ENCODE measurements around the gene PPTC7.
"Not testable (repeated sequence)": the region's sequence is repeated elsewhere in the genome, so short reads cannot be mapped to it uniquely, and the experiment has no call there.

The PPTC7 gene

DNA sequence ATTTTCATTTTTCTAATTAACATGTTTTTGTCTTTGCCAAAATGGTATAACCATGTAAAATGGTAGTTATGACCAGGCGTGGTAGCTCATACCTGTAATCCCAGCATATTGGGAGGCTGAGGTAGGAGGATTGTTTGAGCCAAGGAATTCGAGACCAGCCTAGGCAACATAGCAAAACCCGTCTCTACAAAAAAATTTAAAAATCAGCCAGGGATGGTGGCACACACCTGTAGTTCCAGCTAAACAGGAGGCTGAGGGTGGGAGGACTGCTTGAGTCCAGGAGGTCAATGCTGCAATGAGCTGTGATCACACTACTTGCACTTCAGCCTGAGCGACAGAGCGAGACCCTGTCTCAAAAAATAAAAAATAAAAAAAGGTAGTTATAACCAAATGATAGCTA lies 23.1 kb downstream of the PPTC7 start:
- DNase-seq, result no peak

DNA sequence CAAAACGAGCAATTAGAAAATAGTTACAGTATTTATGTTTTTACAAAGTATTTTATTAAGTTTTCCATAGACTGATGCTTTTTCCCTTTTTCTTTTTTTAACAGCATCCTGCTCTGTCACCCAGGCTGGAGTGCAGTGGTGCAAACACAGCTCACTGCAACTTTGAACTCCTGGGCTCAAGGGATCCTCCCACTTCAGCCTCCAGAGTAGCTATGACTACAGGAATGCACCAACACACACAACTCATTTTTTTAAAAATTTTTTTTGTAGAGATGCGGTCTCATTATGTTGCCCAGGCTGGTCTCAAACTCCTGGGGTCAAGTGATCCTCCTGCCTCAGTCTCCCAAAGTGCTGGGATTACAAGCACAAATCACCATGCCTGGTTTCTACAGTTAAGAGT lies 24.2 kb downstream of the PPTC7 start:
- DNase-seq, result not testable (repeated sequence)

- no peak for DNase-seq
These were observed 25.8 kb downstream of the PPTC7 start for GRCh38 chr12:110557300-110557699.

GRCh38 chr12:110556705-110557104 lies 26.4 kb downstream of the PPTC7 start:
- DNase-seq, result no peak

DNA sequence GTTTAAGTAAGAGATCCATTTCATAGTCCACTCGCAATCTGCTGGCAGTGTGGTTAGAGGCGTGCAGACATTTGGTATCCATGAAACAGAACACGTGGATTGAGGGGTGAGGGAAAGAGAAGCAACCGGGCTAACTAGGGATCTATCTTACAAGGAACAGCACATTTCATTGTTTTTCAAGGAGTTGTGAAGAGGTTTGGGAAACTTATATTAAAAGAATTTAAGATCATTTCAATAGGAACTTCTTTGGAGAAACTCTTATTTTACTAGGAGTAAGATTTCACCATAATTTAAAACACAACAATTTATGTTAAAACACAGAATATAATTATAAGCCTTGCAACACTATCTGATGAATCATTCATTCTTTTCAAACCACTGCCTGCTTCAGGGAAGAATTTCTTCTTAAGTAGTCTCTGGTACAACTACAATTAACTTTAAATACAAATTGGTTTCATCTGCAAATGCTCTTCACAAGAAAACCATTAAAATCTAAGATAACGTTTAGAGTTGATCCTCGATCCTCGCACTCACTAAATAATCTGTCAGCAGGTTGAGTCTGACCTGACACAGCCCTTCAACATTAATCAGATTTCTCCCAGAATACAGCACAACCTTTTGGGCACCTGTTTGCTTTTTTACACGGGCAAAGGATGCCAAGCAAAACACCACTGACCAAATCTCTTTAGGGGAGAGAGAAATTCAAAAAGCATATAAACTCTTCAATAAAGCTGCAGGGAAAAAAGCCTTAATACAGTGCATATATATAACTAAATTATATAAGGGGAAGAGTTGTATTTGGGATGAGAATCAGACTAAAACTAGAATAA lies 27.3 kb downstream of the PPTC7 start:
- no peak for DNase-seq

GRCh38 chr12:110554184-110554583 lies 28.9 kb downstream of the PPTC7 start:
- DNase-seq, result no peak

GRCh38 chr12:110550981-110551380 lies 32.1 kb downstream of the PPTC7 start:
- no peak for DNase-seq

GRCh38 chr12:110549716-110550115 lies 33.4 kb downstream of the PPTC7 start:
- DNase-seq, result no peak

- DNase-seq, result no peak
These were observed 34.4 kb downstream of the PPTC7 start for GRCh38 chr12:110548678-110549077.

- no peak for DNase-seq
These were observed 36.0 kb downstream of the PPTC7 start for GRCh38 chr12:110547090-110547489.

DNA sequence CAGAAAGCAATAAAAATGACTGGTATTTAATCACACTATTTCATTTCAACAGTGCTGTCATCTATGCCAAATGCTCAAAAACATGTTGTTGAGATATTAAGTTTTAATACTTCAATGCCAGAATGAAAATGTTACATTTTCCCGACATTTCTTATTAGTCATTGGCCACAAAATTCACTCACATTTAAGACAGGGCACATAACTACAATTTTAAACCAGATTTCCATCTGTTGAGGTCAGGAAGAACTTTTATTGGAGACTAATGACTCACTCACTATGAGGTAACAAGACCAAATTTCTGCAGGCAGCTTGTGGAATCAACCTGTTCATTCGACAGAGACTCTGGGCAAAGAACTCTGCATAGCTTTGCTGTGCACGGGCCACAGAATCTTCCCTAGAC lies 36.8 kb downstream of the PPTC7 start:
- DNase-seq, result no peak

DNA sequence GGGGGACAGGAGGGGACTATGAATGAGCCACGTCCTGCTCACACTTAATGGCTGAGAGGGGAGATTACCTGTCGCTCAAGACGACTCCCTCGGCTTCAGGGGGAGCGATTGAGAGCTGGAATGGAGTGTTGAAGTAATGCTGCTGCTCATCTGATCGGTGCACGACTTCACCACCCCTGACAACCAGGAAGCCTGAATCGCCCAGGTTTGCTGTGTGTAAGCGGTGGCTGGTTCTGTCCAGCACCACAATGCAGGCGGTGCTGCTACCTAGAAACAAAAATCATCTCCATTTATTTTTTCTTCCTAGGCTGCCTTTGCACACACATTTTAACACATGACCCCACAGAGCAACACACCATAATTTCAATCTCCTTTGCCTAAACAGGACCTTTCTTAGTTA lies 37.3 kb downstream of the PPTC7 start:
- DNase-seq, result no peak

DNA sequence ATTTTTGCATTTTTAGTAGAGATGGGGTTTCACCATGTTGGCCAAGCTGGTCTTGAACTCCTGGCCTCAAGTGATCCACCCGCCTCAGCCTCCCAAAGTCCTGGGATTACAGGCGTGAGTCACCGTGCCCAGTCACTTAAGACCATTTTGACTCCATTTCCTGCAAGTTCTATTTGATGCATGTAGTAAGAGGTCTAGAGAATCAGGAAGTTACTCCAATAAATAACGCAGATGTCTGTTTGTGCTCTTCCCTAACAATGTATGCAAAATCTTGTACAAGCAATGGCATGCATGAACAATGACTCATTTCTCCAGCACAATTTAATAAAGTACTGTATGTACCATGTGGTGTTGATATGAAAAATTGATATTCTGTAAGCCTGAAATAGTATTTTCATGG lies 37.9 kb downstream of the PPTC7 start:
- DNase-seq, result not testable (repeated sequence)

- no peak for DNase-seq
These were observed 39.2 kb downstream of the PPTC7 start for GRCh38 chr12:110543965-110544364.

GRCh38 chr12:110543252-110543959 lies 39.7 kb downstream of the PPTC7 start:
- no peak for DNase-seq

- DNase-seq, result no peak
These were observed 43.1 kb downstream of the PPTC7 start for GRCh38 chr12:110540048-110540447.

DNA sequence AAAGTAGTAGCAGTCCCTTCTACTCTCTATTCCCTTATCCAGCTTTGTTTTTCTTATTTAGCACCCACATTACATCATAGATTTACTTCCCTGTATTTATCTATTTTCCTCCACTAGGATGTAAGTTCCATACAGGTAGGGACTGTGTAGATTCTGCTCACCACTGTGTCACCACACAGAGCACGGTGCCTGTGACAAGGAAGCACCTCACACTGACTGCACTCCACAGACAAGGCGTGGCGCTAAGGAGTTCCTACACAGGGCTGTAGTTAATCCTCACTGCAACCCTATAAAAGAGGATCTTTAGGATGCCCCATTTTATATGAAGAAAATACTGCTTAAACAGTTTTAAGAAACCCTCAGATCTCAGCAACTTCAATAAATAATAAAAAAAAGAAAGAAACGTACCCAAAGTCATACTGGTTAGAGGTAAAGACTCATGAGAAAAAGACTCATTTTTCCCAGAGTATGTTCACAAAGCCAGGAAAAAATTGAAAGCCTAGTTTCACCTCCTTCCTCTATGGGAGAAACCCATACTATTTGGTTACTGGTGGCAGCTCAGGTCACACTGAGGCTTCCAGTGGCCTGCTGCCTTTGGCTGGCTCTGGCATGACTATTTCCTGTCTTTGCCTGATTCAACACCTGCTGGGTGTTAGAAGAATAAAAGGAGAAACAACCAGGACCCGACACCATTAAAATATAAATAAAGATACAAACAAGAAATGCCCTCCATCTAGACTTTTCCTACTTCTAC lies 44.1 kb downstream of the PPTC7 start:
- DNase-seq, result no peak

DNA sequence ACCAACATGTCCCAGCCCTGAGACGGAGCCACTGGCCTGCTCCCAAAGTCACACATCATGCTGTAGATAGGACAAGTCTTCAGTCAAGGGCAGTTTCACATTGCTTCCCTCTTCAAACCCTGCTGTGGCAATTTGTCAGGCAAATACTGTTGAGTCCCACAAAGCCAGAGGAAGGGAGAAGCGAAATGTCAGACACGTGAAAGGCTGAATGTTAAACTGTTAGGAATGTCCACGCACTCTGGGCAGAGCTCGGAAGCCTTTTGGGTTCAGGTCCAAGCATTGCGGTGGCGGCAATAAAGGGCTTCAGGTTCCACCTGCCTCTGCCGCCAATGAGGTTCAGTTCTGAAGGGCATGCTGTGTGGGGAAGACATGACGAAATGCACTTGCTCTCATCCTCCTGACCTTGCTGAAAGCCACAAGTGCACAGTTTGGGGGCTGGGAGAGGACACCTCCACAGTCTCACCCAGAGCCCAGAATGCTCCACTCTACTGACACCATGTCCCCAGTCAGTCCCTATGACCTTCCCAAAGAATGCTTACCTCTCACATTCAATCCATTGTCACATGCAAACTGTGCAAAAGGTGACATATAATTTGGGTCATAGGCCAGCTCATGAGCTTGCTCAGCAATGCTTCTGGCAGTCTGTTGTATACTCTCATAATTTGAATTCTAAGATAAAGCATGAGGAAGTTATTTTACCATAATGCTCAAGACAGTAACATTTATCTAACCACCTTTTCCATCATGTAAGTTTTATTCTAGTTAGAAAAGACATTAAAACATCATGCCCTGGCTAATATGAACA lies 45.3 kb downstream of the PPTC7 start:
- no peak for DNase-seq

DNA sequence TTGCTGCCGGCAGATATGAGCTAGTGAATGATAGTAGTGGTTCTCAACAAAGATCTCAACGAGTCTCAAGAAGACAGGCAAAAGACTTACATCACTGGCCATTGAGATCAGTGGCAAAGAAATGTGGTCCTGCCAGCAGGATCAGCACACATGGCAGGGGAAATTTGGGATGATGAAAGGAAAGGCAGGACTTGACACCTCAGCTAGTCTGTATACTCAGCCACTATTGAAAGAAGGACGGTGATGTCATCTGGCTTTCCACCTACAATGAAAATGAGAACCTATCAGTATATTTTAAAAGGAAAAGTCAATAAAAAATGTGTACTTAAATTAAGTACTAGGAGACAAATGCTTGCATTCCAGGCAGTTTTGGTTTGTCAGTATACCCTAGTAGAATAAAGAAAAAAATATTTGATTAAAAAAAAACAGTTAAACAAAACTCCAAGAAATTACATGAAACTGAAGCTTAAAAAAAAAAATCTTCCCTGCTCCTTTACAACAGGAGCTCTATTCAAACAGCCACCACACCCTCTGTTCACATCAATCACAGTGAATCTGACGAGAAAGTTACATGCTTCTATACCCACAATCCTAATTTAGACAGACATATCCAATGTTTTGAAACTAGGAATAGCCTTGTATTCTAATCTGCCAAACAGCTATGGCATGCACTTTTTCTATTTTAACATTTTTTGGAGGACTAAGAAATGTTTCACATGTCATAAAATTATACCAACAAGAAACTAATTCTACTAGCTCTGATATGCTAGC lies 46.1 kb downstream of the PPTC7 start:
- no peak for DNase-seq

GRCh38 chr12:110534811-110535210 lies 48.3 kb downstream of the PPTC7 start:
- DNase-seq, result no peak

GRCh38 chr12:110533607-110534006 lies 49.5 kb downstream of the PPTC7 start:
- no peak for DNase-seq

GRCh38 chr12:110532644-110533043 lies 50.5 kb downstream of the PPTC7 start:
- DNase-seq, result no peak

Measured in SW 1271 (cell line).